Loucy (cell line): ENCODE results near the gene ACSM5.

Source experiments
- H2AFZ ChIP-seq: fragments of 200-600 bp; sonication (generic); 2 replicates; pipeline ENCODE4 v1.6.0; 2016; ENCODE audit warnings: antibody characterized with exemption, mild to moderate bottlenecking, low read length, moderate library complexity
- H3F3A ChIP-seq: fragments of 200-600 bp; 2 replicates; pipeline ENCODE4 v1.6.0; 2016; ENCODE audit warnings: antibody characterized with exemption, low read depth, mild to moderate bottlenecking
- H3K27me3 ChIP-seq: fragments of 200-600 bp; sonication (generic); 2 replicates; pipeline ENCODE4 v1.6.1; 2014; ENCODE audit warnings: low read length, mild to moderate bottlenecking; ENCODE audit not compliant: insufficient read depth, poor library complexity, severe bottlenecking
- H3K36me3 ChIP-seq: fragments of 200-600 bp; sonication (generic); 2 replicates; pipeline ENCODE4 v1.6.1; 2016; ENCODE audit warnings: low read length; ENCODE audit not compliant: insufficient read depth
- H3K4me1 ChIP-seq: fragments of 200-600 bp; sonication (generic); 2 replicates; pipeline ENCODE4 v1.5.1; 2014; ENCODE audit warnings: low read length, mild to moderate bottlenecking; ENCODE audit not compliant: insufficient read depth, poor library complexity, severe bottlenecking
- H3K4me2 ChIP-seq: fragments of 200-600 bp; sonication (generic); 2 replicates; pipeline ENCODE4 v1.6.0; 2014; ENCODE audit warnings: antibody characterized with exemption, low read length, low read depth, mild to moderate bottlenecking; ENCODE audit not compliant: poor library complexity, severe bottlenecking
- H3K4me3 ChIP-seq: fragments of 200-600 bp; sonication (generic); 2 replicates; pipeline ENCODE4 v1.5.1; 2014; ENCODE audit warnings: low read length, mild to moderate bottlenecking, mixed read lengths; ENCODE audit not compliant: poor library complexity, severe bottlenecking
- H3K79me2 ChIP-seq: fragments of 200-600 bp; sonication (generic); 2 replicates; pipeline ENCODE4 v1.6.1; 2014; ENCODE audit warnings: low read length; ENCODE audit not compliant: insufficient read depth
- H3K9ac ChIP-seq: fragments of 200-600 bp; sonication (generic); 2 replicates; pipeline ENCODE4 v1.6.0; 2014; ENCODE audit warnings: mild to moderate bottlenecking, low read depth, low read length, moderate library complexity; ENCODE audit not compliant: poor library complexity, severe bottlenecking
- H3K9me2 ChIP-seq: fragments of 200-600 bp; sonication (generic); replicated peaks from 2 replicates; pipeline ENCODE4 v1.6.1; 2016; ENCODE audit warnings: low read depth, low read length, mixed read lengths
- H3K9me3 ChIP-seq: fragments of 200-600 bp; sonication (generic); 2 replicates; pipeline ENCODE4 v1.6.1; 2014; ENCODE audit warnings: mild to moderate bottlenecking, antibody characterized with exemption, low read length, low read depth; ENCODE audit not compliant: insufficient read depth
- H4K20me1 ChIP-seq: fragments of 200-600 bp; sonication (generic); 2 replicates; pipeline ENCODE4 v1.6.0; 2014; ENCODE audit warnings: antibody characterized with exemption, low read length, mild to moderate bottlenecking; ENCODE audit not compliant: insufficient read depth, poor library complexity, severe bottlenecking
- EZH2phosphoT487 ChIP-seq: fragments of 200-600 bp; IDR thresholded peaks from 2 replicates; pipeline ENCODE4 v1.6.1; 2018; ENCODE audit warnings: antibody characterized with exemption, mild to moderate bottlenecking, moderate library complexity, borderline replicate concordance
- TF ChIP-seq, protein P1 (sequence below): fragments of 200-600 bp; sonication (generic); conservative IDR thresholded peaks from 2 replicates; pipeline ENCODE4 v1.5.1; 2014; ENCODE audit warnings: mild to moderate bottlenecking, antibody characterized with exemption, low read length

The ACSM5 gene

DNA sequence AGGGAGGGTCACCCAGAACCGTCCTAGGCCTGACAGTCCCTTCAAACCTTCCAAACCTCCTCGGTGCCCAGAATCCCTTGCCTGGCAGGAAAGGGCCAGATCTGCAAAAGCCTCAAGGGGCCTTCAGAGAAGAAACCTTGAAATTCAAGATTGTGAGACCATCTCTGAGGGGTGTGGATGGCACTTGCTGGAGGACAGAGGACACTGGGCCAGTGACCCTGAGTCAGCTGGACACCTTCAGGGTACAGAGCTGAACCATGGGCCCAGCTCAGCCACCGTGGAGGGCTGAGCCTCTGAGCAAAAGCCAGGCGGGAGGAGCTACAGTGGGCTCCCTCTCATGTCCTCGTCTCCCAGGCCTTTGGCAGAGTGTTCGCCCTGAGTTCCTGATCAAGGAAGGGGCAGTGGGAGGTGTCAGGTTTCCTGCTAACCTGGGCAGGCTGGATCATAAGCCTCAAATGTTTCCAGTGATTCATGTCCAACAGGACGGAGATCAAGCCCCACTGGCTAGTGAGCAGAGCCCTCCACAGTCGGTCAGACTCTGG is 7.8 kb upstream of the ACSM5 start:
- Histone ChIP-seq H2AFZ (no peak overlapping the region), H3K79me2 (no peaks in the 10 kb centered on the region), H3K4me1 (no peaks in the 10 kb centered on the region), H3K9me3 (no peaks in the 10 kb centered on the region), H4K20me1 (no peaks in the 10 kb centered on the region), H3K9ac (no peak overlapping the region), H3K4me2 (no peak overlapping the region), H3K9me2 (no peaks in the 10 kb centered on the region), H3K27me3 (no peaks in the 10 kb centered on the region), H3F3A (no peaks in the 10 kb centered on the region), H3K36me3 (no peaks in the 10 kb centered on the region), H3K4me3 (no peak overlapping the region)
- no peak for TF ChIP-seq EZH2phosphoT487
- TF ChIP-seq, protein P1, sequence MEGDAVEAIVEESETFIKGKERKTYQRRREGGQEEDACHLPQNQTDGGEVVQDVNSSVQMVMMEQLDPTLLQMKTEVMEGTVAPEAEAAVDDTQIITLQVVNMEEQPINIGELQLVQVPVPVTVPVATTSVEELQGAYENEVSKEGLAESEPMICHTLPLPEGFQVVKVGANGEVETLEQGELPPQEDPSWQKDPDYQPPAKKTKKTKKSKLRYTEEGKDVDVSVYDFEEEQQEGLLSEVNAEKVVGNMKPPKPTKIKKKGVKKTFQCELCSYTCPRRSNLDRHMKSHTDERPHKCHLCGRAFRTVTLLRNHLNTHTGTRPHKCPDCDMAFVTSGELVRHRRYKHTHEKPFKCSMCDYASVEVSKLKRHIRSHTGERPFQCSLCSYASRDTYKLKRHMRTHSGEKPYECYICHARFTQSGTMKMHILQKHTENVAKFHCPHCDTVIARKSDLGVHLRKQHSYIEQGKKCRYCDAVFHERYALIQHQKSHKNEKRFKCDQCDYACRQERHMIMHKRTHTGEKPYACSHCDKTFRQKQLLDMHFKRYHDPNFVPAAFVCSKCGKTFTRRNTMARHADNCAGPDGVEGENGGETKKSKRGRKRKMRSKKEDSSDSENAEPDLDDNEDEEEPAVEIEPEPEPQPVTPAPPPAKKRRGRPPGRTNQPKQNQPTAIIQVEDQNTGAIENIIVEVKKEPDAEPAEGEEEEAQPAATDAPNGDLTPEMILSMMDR: no peak

DNA sequence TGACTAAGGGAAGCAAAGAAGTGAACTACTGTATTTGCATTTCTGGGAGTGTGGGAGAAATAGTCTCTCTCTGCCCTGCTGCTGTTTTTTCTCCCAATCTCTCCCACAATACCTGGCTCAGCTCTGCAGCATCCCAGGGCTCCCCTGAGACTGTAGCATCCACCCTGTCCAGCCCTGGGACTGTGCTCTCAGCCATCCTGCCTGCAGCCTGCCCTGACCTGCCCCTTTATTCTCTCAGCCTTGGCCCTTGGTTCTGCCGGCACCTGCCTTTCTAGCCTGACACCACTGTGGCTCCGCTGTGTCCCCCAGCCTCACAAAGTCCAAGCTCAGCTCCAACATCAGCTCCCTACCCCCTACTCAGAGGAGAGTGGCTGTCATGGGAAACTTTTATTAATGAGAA is 6.7 kb upstream of the ACSM5 start:
- Histone ChIP-seq H3K9ac (no peak overlapping the region), H3K4me1 (no peaks in the 10 kb centered on the region), H3K36me3 (no peaks in the 10 kb centered on the region), H2AFZ (no peak overlapping the region), H4K20me1 (no peaks in the 10 kb centered on the region), H3F3A (no peaks in the 10 kb centered on the region), H3K4me3 (no peak overlapping the region), H3K9me2 (no peaks in the 10 kb centered on the region), H3K79me2 (no peaks in the 10 kb centered on the region), H3K9me3 (no peaks in the 10 kb centered on the region), H3K27me3 (no peaks in the 10 kb centered on the region), H3K4me2 (no peak overlapping the region)
- TF ChIP-seq, protein P1: no peak
- TF ChIP-seq EZH2phosphoT487: no peak

DNA sequence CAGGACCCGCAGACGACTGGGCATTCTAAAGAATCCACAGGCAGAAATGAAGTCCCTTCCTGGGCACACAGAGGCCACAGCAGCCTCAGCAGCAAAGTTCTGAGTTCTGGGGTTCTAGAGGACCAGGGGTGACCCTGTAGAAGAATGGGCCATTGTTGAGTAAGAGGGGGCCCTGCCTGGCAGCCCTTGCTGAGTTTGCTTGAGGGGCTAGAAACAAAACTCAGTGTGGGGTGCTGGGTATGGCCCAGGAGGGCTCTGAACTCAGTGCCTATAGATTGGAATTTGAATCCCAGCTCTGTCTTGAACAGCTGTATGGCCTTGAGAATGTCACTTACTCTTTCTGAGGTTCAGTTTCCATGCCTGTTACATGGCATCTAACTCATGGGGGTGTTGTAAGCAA is 4.7 kb upstream of the ACSM5 start, which contains the start of gene PDILT:
TSS of gene PDILT (minus strand) at position 101 of the 400 bp plus-strand sequence. CDS start 5,437 bp downstream, outside the sequence.
- no peak within 1 kb of the TSS for H3K4me3 ChIP-seq
- no peaks in the 10 kb centered on the region for H3K9me3 ChIP-seq
- no peaks in the 10 kb centered on the region for H3K27me3 ChIP-seq
- no peaks in the 10 kb centered on the region for H3K9me2 ChIP-seq
- no peak within 1 kb of the TSS for H3K4me2 ChIP-seq
- no peaks in the 10 kb centered on the region for H4K20me1 ChIP-seq
- H3K79me2 ChIP-seq: no peaks in the 10 kb centered on the region
- no peaks in the 10 kb centered on the region for H3K4me1 ChIP-seq
- H3K9ac ChIP-seq: no peak within 1 kb of the TSS
- no peaks in the 10 kb centered on the region for H3K36me3 ChIP-seq
- no peak within 1 kb of the TSS for H2AFZ ChIP-seq
- TF ChIP-seq, protein P1: no peak
- TF ChIP-seq EZH2phosphoT487: no peak
- no peaks in the 10 kb centered on the region for H3F3A ChIP-seq
